LHCN-M2 (cell line): ENCODE results near the gene EIF5. TPM values are rescaled to one million over a fixed set of nuclear protein-coding genes. Genes with fewer than 3 reads are reported as not detected.

Experiments
- DNase-seq: peaks from one replicate; pipeline ENCODE4 v3.0.0-alpha.2; 2012; ENCODE audit warnings: low read depth
- polyA plus RNA-seq: library from polyadenylated mRNA; unstranded; fragments of >200 nt; gene quantifications from one replicate; pipeline ENCODE4 v1.2.1, GENCODE V29; 2012; ENCODE audit warnings: missing spikeins
- total RNA-seq: library from RNA; depleted of rRNA; stranded (reverse); fragments of >200 nt; gene quantifications from 2 replicates; pipeline ENCODE4 v1.2.3, GENCODE V29; 2014; rRNA removed

Gene EIF5
- total RNA-seq, result 160 and 224 TPM in 2 replicates
- 168 TPM for polyA plus RNA-seq

DNA sequence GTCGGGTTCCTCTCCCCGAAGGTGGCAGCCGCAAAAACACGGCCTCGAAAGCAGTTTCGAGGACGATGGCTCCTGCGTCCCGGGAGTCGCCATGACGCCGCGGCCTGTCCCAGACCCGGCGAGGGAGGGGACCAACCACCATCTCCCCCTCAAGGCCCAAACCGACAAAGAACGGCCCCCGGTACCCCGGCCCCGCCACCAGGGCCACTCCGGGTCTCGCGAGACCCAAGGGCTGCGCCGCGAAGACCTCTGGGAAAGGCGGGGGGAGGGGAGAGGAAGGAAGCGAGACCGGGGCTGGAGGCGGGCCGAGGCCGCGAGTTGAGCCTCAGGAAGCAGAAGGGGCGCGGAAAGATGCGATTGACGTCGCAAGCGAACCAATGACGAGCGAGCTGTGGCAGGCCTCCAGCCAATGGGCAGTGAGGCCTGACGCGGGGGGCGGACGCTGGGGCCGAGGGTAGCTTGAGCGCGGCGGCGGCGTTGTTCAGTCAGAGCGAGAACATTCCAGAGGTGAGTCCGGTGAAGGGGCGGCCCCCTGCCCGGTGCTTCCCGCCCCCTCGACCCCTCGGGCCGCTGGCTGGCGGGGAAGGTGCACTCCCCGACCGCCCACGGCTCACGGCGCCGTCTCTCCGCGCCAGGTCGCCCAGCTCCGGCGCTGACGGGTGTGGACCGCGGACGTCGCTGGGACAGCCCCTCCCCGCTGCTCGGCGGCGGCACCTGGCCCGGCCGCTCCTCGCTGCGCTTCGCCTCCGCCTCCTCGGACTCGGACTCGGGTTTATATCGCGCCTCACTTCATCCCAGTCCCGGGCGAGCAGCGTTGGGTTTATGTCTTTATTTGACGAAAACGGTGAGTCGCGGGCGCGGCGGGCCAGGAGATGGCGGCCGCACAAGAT, at the start of gene EIF5:
TSS of gene EIF5 (plus strand) at position 484 of the 890 bp plus-strand sequence. CDS start 1,624 bp downstream, outside the sequence.
- DNase-seq, result peak; percentile 97

DNA sequence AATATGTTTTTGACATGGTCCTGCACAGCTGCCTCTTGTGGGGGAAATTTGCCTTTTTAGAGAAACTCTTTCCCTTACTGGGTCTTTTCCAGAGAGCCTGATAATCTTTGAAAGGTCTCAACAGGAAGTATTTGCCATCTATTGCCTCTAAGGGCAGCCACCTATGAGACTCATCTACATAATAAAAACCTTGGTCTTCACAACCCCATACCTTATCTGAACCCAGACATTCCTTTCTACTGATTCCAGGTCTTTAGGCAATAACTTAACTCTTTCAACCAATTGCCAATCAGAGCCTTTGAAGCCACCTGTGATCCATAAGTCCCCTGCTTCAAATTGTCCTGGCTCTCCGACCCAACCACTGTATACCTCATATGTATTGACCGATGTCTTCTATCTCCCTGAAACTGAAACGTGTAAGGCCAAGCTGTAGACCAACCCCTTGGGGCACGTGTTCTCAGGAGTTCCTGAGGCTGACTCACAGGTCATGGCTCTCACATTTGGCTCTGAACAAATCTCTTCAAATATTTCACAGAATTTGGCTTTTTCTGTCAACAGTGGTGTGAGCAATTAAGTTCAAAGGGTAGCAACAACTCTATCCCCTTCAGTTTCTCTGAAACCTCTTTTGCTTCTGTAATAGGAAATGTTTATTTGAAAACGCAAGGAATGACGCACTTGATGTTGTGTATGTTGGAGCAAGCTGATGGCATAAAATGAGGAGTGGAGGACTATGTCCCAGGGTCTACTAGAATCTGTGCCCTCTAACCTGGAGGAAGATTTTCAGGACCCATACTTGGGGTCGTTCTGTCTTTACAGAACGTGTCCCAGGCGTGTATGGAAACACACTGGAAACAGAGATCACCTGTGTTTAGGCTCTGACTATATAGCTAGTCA, 49.2 kb upstream of the EIF5 start:
- DNase-seq, result peak; percentile 9

DNA sequence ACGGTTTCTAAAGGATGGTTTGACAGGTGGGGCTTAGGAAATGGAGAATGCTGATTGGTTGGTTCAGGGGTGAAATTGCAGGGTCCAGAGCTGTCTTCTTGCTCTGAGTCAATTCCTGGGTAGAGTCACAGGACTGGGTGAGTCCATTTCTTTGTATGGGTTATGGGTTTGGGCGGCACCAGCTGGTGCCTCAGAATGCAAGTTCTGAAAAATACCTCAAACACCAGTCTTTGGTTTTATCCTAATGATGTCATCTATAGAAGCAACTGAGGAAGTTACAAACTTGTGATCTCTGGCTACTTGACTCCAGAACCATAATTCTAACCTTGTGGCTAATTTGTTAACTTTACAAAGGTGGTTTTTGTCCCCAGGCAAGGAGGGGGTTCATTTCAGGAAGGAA, 47.6 kb upstream of the EIF5 start:
- DNase-seq, result no peak

DNA sequence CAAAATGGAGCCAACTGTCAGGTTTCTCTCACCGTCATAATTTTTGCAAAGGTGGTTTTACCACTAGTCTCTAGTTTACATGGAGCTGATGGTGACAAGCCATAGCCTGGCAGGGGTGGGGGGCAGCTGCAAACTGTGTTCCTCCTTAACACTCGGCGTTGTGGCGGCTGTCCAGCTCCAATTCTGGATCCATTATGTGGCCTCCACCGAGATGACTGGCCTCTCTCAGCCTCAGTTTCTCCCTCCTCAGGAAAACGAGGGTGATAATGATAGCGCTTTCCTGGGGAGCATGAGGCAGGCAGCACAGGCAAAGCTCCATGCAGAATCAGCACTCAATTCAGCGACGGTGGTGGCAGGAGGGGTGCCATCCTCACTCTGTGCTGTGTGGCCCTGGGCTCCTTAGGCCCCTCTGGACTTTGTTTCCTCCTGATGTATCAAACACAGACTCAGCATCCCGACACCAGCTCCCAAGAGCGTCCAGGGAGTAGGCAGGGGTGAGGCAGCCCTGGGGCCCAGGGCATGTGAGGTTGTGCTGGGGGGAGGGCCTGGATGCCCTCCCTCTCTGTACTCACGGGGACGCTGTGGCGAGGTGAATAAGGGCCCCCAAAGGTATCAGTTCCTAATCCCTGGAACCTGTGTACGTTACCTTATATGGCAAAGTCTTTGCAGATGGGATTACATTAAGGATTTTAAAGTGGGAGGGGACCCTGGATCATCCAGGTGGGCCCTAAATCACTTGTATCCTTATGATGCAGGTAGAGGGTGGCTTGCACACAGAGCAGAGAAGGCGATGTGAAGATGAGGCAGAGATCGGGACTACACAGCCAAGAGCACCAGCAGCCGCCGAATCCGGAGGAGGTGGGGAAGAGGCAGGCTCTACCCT, 46.8 kb upstream of the EIF5 start:
- no peak for DNase-seq

DNA sequence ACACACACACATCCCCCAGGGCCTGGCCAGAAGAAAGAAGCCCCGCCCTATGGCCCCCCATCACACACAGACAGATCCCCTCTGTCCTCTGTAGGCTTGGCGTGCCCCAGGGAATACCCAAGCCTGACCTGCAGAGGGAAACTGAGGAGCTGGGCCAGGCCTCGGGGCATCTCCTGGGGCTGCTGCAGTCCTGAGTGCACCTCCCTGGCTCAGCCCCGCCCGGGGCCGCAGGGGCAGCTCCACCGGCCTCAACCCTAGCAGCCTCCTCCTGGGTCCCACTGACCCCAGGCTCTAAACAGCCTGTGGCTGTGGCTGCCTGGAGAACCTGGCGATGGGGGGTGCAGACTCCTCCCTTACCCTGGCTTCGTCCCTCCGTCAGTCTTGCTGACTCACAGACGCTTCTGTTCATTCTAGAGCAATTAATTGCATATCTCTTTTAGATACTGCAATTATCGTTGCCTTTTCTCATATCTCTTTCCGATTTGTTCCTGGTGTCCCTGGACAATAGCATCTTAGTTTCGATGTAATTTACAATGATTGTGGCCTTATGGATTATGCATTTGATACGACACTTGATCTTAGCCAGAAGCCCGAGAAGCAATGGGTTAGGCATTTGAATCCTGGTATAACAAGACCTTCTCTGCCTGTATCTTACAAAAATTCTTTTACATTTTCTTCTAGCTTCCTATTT, 45.8 kb upstream of the EIF5 start:
- no peak for DNase-seq

DNA sequence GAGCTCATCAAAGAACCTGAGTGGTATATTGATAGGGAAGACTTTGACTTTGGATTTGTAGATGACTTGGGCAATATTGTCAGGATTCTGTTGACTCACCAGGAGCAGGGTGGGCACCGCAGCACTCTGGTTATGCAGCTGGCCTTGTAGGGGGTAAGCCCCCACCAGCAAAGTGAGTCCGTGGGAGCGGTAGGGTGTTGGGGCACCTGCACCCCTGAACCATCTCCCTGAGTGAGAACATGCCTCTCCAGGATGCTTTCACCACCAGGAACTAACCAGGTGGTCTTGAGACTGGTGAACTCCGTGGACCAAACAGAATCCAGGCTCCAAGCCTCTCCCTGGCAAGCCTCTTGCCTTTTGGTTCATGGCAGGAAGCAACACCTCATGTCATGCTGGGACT, 44.0 kb upstream of the EIF5 start:
- no peak for DNase-seq

DNA sequence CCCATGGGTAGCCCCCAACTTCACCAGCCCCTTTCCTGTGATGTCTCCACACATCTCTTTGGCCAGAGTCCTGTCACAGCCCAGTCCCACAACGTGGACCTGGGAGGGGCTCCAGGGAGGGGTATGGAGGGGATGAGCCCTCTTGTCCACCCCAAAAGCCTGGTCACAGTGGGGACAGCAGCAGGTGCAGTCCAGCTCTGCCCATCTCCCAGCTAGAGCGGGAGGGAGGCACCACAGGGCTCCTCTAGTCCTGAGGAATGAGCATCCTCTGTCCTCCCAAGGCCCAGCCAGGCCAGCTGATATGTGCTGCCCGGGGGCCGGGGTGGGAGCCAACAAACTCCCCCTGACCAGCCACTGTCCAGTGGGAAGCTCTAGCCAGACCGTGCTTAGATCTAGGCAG, 43.5 kb upstream of the EIF5 start:
- DNase-seq, result no peak

DNA sequence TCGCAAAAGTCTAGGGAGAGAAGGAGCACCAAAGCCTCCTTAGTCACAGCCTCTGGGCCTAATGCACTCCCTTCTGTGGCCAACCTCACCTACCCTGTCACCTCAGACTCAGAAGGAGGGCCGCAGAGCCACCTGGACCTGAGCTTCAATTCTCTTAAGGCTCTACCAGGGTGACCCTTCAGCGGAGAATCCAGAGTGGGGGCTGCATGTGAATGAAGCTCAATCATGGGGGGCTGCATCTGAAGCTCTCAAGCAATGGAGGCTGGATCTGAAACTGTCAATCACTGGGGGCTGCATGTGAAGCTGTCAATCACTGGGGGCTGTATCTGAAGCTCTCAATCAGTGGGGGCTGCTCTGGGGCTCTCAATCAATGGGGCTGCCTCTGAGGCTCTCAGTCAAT, 43.1 kb upstream of the EIF5 start:
- no peak for DNase-seq

DNA sequence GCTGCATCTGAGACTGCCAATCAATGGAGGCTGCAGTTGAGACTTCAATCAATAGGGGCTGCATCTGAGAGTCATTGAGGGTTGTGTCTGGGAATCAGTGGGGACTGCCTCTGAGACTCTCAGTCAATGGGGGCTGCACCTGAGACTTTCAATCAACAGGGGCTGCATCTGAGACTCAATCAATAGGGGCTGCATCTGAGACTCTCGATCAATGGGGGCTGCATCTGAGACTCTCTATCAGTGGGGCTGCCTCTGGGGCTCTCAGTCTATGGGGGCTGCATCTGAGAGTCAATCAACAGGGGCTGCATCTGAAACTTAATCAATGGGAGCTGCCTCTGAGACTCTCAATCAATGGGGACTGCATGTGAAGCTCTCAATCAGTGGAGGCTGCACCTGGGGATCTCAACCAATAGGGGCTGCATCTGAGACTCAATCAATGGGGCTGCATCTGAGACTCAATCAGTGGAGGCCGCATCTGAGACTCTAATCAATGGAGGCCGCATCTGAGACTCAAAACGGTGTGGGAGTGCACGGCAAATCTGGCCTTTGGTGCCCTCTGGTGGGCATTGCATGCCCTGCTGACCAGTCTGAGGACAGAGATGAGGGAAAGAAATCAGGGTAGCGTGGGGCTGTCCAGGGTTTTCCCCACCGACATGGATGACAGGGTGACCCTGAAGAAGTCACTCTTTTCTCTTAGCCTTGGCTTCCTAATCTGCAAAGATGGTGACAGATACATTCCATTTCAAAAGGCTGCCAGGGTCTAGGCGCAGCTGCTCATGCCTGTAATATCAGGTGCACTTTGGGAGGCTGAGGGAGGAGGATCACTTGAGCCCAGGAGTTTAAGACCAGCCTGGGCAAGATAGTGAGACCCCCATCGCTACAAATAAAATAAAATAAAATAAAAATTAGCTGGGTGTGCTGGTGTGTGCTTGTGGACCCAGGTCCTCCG, 41.3 kb upstream of the EIF5 start:
- DNase-seq, result peak; percentile 52

DNA sequence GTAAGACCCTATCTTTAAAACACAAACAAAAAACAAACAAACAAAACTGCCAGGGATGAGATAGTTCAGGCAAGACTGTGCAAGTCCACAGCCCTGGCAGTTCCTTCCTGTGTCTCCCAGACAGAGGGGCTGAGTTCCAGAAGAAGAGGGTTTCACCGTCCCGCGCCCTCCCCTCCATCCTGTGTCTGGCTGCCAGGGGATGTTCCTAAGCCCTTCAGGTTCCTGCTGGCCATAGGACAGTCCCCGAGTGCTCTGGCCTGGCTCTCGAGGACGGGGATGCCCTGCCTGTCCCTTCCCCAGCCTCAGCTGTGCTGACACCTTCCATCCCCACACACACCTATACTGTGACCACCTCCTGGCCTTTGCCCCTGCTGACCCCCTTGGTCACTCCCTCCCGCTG, 40.6 kb upstream of the EIF5 start:
- DNase-seq, result no peak

DNA sequence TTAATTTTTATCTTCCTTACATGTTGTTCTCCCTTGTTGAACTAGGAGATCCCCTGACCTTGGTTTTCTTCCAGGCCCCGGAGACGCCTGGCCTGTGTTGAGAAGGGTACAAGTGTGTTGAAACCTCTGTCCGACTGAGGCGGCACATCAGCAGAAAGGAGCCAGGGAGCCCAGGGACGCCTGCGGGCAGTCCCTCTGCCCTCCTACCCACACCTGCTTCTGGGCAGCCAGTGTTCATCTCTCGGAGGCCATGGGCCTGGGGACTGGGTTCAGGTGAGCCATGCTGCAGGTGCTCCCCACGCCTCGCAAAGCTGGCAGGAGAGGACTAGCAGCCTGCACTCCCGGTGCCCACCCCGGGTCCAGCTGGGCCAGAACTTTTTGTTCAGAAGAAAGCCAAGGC, 39.9 kb upstream of the EIF5 start:
- no peak for DNase-seq

DNA sequence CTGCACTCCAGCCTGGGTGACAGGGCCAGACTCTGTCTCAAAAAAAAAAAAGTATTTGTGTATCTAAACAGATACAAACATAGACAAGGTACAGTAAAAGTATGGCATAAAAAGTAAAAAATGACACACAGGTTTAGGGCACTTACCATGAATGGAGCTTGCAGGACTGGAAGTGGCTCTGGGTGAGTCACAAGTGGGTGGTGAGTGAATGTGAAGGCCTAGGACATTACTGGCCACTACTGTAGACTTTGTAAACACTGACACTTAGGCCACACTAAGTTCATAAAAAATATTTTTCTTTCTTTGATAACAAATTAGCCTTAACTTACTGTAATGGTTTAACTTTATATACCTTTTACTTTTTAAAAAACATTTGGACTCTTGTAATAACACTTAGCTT, 38.0 kb upstream of the EIF5 start:
- peak; percentile 38 for DNase-seq

DNA sequence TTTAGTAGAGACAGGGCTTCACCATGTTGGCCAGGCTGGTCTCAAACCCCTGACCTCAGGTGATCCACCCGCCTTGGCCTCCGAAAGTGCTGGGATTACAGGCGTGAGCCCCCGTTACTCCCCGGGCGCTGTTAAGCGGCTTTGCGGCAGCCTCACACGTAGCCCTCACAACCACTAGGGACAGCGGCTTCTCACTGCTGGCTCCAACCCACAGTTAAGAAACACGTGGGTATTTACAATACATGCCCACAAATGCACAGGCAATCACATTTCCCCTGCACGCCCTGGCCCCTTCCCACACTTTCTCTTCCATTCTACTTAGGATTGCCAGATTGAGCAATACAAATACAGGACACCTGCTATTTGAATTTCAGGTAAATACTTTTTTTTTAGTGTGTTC, 37.0 kb upstream of the EIF5 start:
- no peak for DNase-seq

DNA sequence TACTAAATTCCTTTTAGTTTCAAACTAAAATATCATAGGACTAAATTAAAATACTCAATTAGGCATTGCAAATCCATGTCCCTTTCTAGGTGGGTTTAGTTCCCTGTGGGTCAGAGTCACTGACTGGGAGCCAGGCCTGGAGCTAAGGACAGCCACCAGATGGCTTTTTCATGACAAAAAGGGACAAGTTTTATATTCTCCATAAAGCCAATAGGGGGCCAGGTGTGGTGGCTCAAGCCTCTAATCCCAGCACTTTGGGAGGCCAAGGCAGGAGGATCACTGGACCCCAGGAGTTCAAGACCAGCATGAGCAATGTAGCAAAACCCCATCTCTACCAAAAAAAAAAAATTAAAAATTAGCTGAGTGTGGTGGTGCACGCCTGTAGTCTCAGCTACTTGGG, 35.4 kb upstream of the EIF5 start:
- no peak for DNase-seq

DNA sequence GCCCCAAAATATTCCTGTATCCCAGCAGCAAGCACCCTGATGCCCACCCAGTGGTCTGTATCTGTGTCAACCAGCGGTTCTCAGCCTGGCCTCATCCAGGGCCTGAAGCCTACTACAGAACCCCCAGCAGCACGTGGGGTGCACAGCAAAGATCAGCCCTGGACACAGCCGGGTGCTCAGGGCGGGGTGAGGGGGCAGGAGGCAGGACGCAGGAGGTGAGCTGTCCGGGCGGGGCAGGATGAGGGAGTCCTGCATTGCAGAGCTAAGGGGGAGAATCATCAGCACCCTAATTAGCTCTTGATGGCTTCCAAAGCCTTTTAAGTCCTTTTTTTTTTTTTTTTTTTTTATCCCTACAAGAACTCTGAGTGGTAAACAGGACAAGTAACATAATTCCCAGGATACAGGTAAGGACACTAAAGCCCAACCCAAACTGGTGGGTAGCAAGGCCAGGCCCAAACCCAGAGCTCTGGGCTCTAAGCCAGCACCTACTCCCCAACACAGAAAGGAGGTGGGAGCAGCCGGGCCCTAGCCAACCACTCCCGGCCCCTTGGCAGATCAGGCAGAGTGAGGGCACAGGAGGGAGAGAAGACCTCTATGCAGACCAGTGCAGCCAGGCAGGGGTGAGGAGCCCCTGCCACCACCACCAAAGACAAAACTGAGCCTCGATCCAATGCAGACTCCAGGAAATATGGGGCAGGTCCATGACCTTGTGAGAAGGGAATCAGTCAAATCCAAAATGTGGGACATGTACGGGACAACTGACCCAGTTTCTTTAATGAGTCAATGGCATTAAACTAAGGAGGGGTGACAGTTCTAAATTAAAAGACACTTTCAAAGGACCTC, 32.3 kb upstream of the EIF5 start:
- no peak for DNase-seq

DNA sequence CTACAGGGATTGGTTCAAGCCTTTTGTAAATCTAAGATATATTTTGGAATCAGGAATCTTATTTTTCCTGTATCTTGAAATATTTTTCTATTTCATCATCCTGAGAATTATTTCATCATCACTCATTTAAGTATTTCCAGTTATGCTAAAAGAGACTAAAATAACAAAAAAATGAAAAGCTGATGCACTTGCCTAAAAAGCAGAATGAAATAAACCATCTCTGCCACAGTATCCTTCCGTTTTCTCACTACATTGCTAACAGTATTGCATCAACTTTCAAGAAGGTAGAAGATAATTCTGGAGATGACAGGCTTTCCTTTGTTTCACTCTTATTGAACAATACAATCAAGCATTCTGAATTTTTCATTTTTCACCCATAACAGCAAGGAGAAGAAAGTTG, 31.1 kb upstream of the EIF5 start:
- DNase-seq, result no peak

DNA sequence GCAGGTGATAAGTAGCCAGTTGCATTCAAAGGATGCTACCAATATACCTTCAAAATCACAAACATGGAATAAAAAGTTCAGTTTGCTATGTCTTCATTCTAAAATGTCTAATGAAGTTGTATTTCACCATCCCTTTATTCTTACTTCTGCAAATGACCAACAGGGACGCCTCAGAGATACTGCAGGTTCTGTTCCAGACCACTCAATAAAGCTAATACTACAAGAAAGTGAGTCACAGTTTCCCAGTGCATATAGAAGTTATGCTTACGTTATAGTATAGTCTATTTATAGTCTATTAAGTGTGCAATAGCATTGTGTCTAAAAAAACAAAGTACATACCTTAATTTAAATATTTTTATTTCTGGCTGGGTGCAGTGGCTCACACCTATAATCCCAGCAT, 29.3 kb upstream of the EIF5 start:
- no peak for DNase-seq

DNA sequence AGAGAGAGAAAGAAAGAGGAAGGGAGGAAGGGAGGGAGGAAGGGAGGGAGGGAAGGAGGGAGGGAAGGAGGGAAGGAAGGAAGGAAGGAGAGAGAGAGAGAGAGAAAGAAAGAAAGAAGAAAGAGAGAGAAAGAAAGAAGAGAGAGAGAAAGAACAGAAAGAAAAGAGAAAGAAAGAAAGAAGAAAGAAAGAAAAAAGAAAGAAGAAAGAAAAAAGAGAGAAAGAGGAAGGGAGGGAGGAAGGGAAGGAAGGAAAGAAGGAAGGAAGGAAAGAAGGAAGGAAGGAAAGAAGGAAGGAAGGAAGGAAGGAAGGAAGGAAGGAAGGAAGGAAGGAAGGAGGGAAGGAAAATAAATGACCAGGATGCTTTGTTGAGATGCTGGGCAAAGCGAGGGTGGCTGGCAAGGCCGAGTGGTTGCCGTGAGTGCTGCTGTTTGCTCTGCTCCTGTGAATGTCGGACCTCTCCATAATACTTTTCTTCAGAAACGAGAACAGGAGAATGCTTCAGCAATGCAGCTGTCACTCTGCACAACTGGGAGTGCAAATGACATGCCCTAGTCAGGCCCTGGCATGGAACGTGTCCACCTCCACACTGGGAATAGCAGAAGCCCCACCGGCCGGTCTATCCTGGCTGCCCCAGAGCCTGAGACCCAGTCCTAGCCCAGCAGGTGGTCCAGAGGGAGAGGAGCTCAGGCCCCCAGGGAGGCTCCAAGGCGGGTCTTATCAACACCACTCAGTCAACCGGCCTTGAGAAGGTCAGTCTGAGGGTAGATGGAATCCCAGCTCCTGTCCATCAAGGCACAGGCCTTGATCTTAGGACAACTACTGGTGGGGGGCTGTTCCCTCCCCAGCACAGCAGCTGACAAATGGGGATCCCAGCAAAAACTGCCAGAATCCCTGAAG, 25.1 kb upstream of the EIF5 start:
- no peak for DNase-seq
